Measurements from ENCODE around the gene SMC3. TPM values are rescaled to one million over a fixed set of nuclear protein-coding genes. Genes with fewer than 3 reads are reported as not detected.

SMC3 gene
- total RNA-seq, 1 experiment from 2014 or later: 31.3 TPM

DNA sequence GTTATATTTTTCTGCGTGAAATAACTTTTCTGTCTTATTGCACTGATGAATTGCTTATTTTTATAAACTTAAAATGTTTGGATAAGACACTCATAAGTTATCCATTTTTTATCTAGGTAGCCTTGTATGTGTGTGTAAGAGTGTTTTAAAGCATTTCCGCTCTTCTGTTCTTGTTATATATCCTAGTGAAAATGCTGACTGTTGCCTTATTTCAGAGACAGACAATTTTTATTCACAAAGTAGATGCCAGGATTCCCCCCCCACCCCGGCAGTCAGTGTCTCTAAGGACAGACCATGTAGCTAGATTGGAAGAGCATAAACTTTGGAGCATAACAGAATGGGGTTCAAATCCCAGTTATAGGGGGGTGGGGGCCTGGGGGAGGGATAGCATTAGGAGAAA, 1.6 kb downstream of the SMC3 start:
- Mint-ChIP-seq H3K4me3 (ENCODE audit: low read depth, unreplicated experiment) (peak overlapping the region; percentile 88), H3K9me3 (ENCODE audit: low read depth, unreplicated experiment) (no peaks in the 10 kb centered on the region), H3K27ac (ENCODE audit: unreplicated experiment) (peak overlapping the region; percentile 24), H3K36me3 (ENCODE audit: insufficient read depth, unreplicated experiment) (peaks cover 25% of the 10 kb centered on the region), H3K27me3 (ENCODE audit: unreplicated experiment) (no peaks in the 10 kb centered on the region), H3K4me1 (ENCODE audit: low read depth, unreplicated experiment) (peaks cover 21% of the 10 kb centered on the region)
- TSS peak; percentile 27 for BruUV-seq (replicated peaks)
- DNase-seq: no peak
- CTCF ChIA-PET: no interaction called here
- intact Hi-C loops (cut with micrococcal nuclease; ENCODE audit: unreplicated experiment): no loop called here
- TF ChIP-seq, protein P1, sequence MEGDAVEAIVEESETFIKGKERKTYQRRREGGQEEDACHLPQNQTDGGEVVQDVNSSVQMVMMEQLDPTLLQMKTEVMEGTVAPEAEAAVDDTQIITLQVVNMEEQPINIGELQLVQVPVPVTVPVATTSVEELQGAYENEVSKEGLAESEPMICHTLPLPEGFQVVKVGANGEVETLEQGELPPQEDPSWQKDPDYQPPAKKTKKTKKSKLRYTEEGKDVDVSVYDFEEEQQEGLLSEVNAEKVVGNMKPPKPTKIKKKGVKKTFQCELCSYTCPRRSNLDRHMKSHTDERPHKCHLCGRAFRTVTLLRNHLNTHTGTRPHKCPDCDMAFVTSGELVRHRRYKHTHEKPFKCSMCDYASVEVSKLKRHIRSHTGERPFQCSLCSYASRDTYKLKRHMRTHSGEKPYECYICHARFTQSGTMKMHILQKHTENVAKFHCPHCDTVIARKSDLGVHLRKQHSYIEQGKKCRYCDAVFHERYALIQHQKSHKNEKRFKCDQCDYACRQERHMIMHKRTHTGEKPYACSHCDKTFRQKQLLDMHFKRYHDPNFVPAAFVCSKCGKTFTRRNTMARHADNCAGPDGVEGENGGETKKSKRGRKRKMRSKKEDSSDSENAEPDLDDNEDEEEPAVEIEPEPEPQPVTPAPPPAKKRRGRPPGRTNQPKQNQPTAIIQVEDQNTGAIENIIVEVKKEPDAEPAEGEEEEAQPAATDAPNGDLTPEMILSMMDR (IDR thresholded peaks at IDR 0.05; ENCODE audit: unreplicated experiment): no peak

DNA sequence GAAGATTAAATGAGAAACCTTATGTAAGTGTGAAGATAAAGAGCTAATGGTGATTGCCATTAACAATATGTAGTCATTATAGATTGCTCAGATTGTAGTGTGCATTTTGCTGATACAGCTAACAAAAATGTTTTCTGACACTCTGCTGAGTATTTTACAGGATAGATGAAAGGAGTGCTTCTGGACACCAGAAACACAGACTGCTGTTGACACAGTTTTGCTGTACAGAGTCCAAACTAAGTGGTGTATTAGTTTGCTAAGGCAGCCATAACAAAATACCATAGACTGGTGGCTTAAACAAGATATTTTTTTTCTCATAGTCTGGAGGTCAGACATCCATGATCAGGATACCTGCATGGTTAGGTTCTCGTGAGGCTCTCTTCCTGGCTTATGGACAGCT, 2.2 kb downstream of the SMC3 start:
- peaks cover 21% of the 10 kb centered on the region for H3K4me1 Mint-ChIP-seq (ENCODE audit: low read depth, unreplicated experiment)
- BruUV-seq (replicated peaks): no TSS peak
- no peaks in the 10 kb centered on the region for H3K9me3 Mint-ChIP-seq (ENCODE audit: low read depth, unreplicated experiment)
- peaks cover 25% of the 10 kb centered on the region for H3K36me3 Mint-ChIP-seq (ENCODE audit: insufficient read depth, unreplicated experiment)
- intact Hi-C loops (cut with micrococcal nuclease; ENCODE audit: unreplicated experiment): no loop called here
- CTCF ChIA-PET: no interaction called here
- no peak for DNase-seq
- TF ChIP-seq, protein P1 (IDR thresholded peaks at IDR 0.05; ENCODE audit: unreplicated experiment): no peak
- no peaks in the 10 kb centered on the region for H3K27me3 Mint-ChIP-seq (ENCODE audit: unreplicated experiment)
- peak overlapping the region; percentile 24 for H3K27ac Mint-ChIP-seq (ENCODE audit: unreplicated experiment)
- H3K4me3 Mint-ChIP-seq (ENCODE audit: low read depth, unreplicated experiment): peak overlapping the region; percentile 88

DNA sequence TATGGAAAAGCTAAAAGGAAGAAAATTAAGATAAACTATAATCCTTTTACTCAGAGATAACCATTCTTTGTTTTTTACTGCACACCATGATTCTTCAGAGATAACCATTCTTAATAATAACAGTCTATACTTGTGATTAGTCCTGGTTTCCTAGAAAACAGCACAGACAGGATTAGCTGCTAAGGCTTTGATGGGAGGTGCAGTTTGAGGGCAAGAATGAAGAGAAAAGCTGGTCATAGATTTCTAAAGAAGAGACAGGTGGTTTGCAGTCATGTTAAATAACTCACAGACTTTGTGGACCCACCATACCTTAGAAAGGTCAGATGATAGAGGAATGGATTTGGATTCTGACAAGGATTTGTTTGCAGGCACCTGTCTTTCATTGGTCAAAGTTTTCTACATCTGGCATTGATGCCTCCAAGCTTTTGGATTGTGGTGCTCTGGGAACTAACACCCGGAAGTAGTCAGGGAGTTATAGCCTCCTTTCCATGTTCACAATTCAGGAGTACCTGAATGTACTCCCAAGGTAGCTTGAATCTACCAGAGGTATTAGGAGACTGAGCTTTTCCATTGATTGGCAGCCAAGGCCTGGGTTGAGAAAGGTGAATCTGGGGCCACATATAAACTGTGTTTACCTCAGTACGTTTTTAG, 3.7 kb downstream of the SMC3 start:
- no peaks in the 10 kb centered on the region for H3K27me3 Mint-ChIP-seq (ENCODE audit: unreplicated experiment)
- TF ChIP-seq, protein P1 (IDR thresholded peaks at IDR 0.05; ENCODE audit: unreplicated experiment): no peak
- H3K9me3 Mint-ChIP-seq (ENCODE audit: low read depth, unreplicated experiment): no peaks in the 10 kb centered on the region
- CTCF ChIA-PET: no interaction called here
- H3K27ac Mint-ChIP-seq (ENCODE audit: unreplicated experiment): no peak overlapping the region
- BruUV-seq (replicated peaks): no TSS peak
- H3K4me1 Mint-ChIP-seq (ENCODE audit: low read depth, unreplicated experiment): peaks cover 21% of the 10 kb centered on the region
- intact Hi-C loops (cut with micrococcal nuclease; ENCODE audit: unreplicated experiment): no loop called here
- H3K36me3 Mint-ChIP-seq (ENCODE audit: insufficient read depth, unreplicated experiment): peaks cover 25% of the 10 kb centered on the region
- no peak for DNase-seq
- H3K4me3 Mint-ChIP-seq (ENCODE audit: low read depth, unreplicated experiment): no peak overlapping the region

DNA sequence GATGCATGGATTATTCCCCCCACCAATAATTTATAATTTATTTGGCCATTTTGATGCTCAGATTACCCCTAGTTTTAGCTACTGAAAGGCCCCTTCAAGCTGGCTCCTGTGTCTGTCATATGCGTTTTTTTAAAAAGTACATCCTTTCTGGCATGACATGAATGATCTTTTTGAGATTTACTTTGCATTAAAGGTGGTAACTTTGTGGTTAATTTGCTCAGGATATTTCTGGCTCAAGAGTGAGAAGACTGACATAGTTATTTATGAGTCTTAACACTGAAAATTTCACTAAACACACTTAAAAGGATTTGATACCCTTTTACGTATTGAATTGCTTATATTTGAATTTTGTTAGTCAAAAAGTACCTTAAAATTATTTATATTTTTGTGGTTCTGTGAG, 5.4 kb downstream of the SMC3 start:
- H3K4me1 Mint-ChIP-seq (ENCODE audit: low read depth, unreplicated experiment): peaks cover 21% of the 10 kb centered on the region
- BruUV-seq (replicated peaks): no TSS peak
- no peak overlapping the region for H3K4me3 Mint-ChIP-seq (ENCODE audit: low read depth, unreplicated experiment)
- no peaks in the 10 kb centered on the region for H3K9me3 Mint-ChIP-seq (ENCODE audit: low read depth, unreplicated experiment)
- CTCF ChIA-PET: no interaction called here
- no peaks in the 10 kb centered on the region for H3K27me3 Mint-ChIP-seq (ENCODE audit: unreplicated experiment)
- TF ChIP-seq, protein P1 (IDR thresholded peaks at IDR 0.05; ENCODE audit: unreplicated experiment): no peak
- H3K36me3 Mint-ChIP-seq (ENCODE audit: insufficient read depth, unreplicated experiment): peaks cover 15% of the 10 kb centered on the region
- no peak overlapping the region for H3K27ac Mint-ChIP-seq (ENCODE audit: unreplicated experiment)
- no peak for DNase-seq
- intact Hi-C loops (cut with micrococcal nuclease; ENCODE audit: unreplicated experiment): no loop called here
